GM10266 (cell line): ENCODE measurements around the gene RAB24.

ENCODE experiments used
- DNase-seq: peaks from one replicate; pipeline ENCODE4 v3.0.0; 2012; ENCODE audit errors: extremely low spot score
- CTCF ChIP-seq: IDR thresholded peaks from 2 replicates; pipeline ENCODE4 v1.5.1; 2012; ENCODE audit warnings: mild to moderate bottlenecking, low read depth; ENCODE audit not compliant: control insufficient read depth, insufficient read depth; ENCODE audit errors: missing control alignments

The RAB24 gene

GRCh38 chr5:177303121-177303924, at the start of gene RAB24, which contains the start of gene PRELID1:
TSS of gene RAB24 (minus strand) at chr5:177303719. CDS start at chr5:177303288, 431 bp downstream.
TSS of gene PRELID1 (plus strand) at chr5:177303799. CDS start at chr5:177303986, 187 bp downstream.
- peak; percentile 92 for DNase-seq
- peak; percentile 48 for TF ChIP-seq CTCF

- no peak for TF ChIP-seq CTCF
- DNase-seq = no peak
Observed at GRCh38 chr5:177353093-177353492, 49.6 kb upstream of the RAB24 start.

- peak; percentile 93 for DNase-seq
- no peak for TF ChIP-seq CTCF
Observed at GRCh38 chr5:177351392-177352329, 48.1 kb upstream of the RAB24 start, which contains the start of gene LMAN2. TSS of gene LMAN2 (minus strand) at chr5:177351668. CDS start at chr5:177351647, 21 bp downstream.

- TF ChIP-seq CTCF = no peak
- DNase-seq = no peak
Observed at GRCh38 chr5:177350776-177351391, 47.4 kb upstream of the RAB24 start.

GRCh38 chr5:177349762-177350161, 46.2 kb upstream of the RAB24 start:
- no peak for DNase-seq
- TF ChIP-seq CTCF = no peak

- no peak for DNase-seq
- TF ChIP-seq CTCF = no peak
Observed at GRCh38 chr5:177349362-177349647, 45.8 kb upstream of the RAB24 start.
